Measurements from ENCODE around the gene REL.
"Not testable (repeated sequence)": the region's sequence is repeated elsewhere in the genome, so short reads cannot be mapped to it uniquely, and the experiment has no call there.

Gene REL

DNA sequence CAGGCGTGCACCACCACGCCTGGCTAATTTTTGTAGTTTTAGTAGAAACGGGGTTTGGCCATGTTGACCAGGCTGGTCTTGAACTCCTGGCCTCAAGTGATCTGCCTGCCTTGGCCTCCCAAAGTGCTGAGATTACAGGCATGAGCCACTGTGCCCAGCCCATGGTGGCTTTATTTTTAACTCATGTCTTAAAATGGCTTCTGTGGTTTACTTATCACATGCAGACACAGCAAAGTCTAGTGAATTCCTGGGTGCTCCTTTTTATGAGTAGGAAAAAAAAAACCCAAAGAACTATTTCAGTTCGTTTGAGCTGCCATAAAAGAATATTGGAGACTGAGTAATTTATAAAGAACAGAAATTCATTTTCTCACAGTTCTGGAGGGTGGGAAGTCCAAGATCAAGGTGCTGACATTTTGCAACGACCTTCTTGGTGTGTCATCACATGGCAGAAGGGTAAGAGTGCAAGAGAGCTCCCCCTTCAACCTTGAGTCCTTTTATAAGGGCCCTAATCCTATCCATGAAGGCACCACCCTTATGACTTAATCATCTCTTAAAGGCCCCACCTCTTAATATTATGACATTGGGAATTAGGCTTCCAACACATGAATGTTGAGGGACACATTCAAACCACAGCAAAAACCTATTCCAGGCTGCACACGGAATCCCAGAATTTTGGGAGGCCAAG lies 12.6 kb upstream of the REL start:
- no peak for DNase-seq

DNA sequence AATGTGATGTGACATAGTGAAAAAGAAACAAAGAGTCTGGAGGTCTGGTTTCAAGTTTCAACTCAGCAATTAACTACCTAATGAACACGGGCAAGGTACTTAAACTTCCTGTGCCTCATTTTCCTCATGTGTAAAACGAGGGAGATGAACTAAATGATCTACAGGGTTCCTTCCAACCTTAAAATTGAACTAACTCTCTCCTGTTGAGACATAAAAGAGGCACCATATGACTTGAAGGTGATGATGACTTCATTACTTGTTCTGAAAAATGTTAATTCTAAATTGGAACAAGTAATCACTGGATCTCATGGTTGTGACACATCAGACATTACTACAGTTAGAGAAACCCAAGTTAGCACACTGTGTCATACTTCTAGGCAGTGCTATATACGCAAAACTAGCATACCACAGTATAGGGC lies 8.9 kb upstream of the REL start:
- no peak for DNase-seq

DNA sequence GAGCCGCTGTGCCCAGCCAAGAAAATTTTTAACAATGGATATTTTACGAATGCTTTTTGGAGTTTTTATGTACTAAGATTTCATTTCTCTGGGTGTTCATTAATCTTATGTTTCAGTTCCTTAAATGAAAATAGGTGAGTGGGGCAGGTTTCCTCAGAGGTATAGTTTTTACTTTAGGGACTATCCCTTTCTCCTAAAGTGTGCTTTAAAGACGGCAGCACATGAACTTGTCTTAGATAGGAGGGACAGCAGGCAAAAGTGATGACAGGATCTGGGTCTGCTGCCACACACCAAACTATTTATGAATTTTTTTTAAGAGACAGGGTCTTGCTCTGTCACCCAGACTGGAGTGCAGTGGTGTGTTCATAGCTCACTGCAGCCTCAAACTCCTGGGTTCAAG lies 8.0 kb upstream of the REL start:
- no peak for DNase-seq

- DNase-seq: no peak
These were observed 5.9 kb upstream of the REL start for GRCh38 chr2:60875520-60875919.

GRCh38 chr2:60880643-60881046 lies 729 bp upstream of the REL start:
- DNase-seq: no peak

DNA sequence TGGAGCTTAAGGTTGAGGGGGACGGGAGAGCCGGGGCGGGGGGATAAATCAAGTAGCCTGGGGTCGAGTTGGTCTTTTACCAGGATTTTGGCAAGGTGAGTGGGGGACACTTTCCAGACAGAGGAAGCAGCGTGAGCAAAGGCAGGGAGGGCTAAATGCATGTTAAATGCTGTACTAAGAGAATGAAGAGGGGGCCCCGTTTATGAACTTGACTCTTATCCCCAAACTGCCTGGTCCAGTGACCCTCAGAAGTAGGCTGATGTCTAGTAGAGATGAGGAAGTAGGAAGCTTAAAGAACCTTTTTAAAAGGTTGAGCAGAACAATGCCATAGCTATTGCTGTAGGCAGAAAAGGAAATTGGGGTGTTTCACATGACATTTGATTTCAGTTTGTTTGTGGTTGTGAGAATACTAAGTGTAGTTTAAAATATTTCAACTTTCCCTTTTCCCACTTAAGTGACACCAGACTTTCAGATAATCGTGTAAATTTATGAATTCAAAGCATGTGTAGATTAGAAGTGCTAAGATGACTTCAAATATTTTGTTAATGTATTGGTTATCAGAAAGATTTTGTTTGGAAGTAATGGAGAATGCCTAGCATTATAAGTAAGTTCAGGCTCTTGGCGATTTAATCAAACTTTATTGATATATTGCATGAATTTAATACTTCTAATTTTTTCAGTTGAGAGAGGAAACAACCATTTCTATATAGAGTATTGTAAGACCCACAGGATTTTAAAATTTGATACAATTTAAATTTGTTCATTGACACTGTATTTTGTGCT lies 1.8 kb downstream of the REL start:
- DNase-seq: no peak

DNA sequence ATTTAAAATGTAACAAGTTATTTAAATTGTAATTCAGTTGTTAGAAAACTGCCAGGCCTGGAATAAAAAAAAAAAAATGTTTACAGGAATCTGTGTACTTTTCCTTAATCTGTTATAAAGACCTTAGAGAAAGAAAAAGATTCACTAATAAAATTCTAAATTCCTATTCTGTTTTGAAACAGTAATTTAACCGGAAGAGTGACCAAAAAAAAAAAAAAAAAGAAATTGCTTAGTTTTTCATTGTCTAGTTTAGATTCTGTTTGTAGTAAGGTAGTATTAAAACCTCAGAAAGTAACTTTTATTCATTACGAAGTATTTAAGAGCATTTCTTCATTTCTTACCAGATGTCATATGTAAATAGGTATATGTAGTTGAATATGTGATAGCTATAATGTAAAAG lies 2.5 kb downstream of the REL start:
- DNase-seq: no peak

DNA sequence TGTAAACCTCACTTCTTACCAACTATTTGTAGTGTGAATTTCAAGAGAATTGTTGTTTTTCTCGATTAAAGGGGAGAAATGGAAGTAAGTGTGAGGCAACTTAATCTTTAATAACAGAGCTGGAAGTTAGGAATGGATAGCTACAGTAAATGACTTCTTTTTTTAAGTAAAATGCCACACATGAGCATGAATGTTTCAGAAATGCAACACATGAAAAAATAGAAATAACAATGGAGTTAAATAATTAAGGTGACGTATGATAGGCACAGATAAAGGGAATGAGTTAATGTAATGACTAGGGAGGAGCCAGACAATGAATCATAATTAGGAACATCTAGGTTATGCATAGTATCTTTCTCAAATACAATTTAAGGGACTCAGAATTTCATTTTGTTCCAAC lies 3.4 kb downstream of the REL start:
- DNase-seq: no peak

- DNase-seq: no peak
These were observed 4.3 kb downstream of the REL start for GRCh38 chr2:60885683-60886082.

GRCh38 chr2:60886991-60887390 lies 5.6 kb downstream of the REL start:
- DNase-seq: no peak

DNA sequence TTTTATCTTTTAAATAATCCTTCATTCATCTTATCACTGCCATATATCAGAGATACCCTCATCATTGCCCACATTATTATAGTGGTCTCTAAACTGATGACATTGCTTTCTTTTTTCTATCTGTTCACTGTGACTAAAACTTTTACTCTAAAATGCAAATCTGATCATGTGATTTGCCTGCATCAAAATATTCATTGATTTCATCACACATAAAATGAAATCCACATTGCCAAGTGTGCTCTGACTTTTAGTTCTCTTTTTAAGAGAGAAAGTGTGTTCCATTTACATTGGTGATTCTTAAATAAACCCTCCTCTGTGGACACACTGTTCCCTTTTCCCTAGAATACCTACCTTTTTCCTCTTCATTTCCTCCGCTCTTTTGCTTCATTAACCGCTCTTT lies 7.5 kb downstream of the REL start:
- no peak for DNase-seq

- DNase-seq: not testable (repeated sequence)
These were observed 8.4 kb downstream of the REL start for GRCh38 chr2:60889581-60890392.

GRCh38 chr2:60890393-60890707 lies 9.0 kb downstream of the REL start:
- no peak for DNase-seq

GRCh38 chr2:60891180-60891579 lies 9.8 kb downstream of the REL start:
- DNase-seq: no peak

- DNase-seq: no peak
These were observed 17.2 kb downstream of the REL start for GRCh38 chr2:60898567-60898966.

- no peak for DNase-seq
These were observed 18.0 kb downstream of the REL start for GRCh38 chr2:60899230-60899891.

DNA sequence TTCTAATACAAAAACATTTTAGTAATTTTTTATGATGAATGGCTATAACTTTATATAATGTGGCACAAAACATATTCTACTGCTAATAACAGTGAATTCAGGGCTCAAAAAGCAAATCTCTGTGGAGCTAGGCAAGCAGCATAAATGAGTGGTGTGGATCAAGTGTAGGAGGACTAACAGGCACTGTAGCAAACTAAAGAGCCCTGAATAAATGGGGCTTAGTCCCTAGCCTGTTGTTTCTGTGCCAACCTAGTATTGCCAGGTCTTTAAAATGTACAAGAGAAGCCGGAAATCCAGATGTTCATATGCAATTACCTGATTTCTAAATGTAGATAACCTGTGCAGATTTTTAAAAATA lies 18.5 kb downstream of the REL start:
- DNase-seq: no peak

DNA sequence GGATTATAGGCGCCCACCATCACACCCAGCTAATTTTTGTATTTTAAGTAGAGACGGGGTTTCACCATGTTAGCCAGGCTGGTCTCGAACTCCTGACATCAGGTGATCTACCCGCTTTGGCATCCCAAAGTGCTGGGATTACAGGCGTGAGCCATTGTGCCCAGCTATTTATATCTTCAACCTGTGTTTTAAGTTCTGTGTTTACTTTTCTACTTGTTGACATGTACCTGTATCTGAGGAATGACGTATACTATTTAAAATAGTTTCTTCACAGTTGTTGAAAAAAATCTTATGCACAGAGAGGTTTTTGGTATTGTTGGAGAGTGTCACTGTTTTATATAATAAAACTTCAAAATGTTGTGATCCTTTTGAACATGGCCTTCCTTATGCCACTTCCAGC lies 19.9 kb downstream of the REL start:
- DNase-seq: not testable (repeated sequence)

- DNase-seq: not testable (repeated sequence)
These were observed 24.5 kb downstream of the REL start for GRCh38 chr2:60905867-60906266.

GRCh38 chr2:60906395-60906794 lies 25.0 kb downstream of the REL start:
- DNase-seq: no peak

DNA sequence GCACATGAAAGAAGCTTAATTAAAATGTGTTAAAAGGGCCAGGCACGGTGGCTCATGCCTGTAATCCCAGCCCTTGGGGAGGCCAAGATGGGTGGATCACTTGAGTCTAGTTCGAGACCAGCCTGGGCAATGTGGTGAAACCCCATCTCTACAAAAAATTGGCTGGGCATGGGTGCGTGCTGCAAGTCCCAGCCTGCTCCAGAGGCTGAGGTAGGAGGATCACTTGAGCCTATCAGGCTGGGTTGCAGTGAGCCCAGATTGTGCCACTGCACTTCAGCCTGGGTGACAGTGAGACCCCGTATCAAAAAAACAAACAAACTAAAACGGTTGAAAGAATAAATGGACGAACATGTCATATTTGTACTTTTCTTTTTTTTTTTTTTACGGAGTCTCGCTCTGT lies 26.0 kb downstream of the REL start:
- no peak for DNase-seq

GRCh38 chr2:60925994-60926740 lies 44.8 kb downstream of the REL start:
- no peak for DNase-seq
